IPS-18c (cell line): ENCODE results near the gene FKBP1C.

Source experiments
- H3K4me3 ChIP-seq: 2 replicates; pipeline ENCODE4 v1.7.0; 2013; ENCODE audit warnings: low read depth, mild to moderate bottlenecking, low read length, moderate library complexity; ENCODE audit not compliant: insufficient read depth
- H3K9me3 ChIP-seq: one replicate; pipeline ENCODE4 v1.6.1; 2013; ENCODE audit warnings: mild to moderate bottlenecking, low read length, moderate library complexity; ENCODE audit not compliant: control insufficient read depth, insufficient read depth

The FKBP1C gene

GRCh38 chr6:63245909-63246308 is 34.6 kb downstream of the FKBP1C start:
- H3K4me3 ChIP-seq: no peak overlapping the region

GRCh38 chr6:63246581-63246980 is 35.3 kb downstream of the FKBP1C start:
- no peak overlapping the region for H3K4me3 ChIP-seq
- H3K9me3 ChIP-seq: no peaks in the 10 kb centered on the region

More at GRCh38 chr6:63245909-63246308, 34.6 kb downstream of the FKBP1C start:
- H3K9me3 ChIP-seq: no peaks in the 10 kb centered on the region

DNA sequence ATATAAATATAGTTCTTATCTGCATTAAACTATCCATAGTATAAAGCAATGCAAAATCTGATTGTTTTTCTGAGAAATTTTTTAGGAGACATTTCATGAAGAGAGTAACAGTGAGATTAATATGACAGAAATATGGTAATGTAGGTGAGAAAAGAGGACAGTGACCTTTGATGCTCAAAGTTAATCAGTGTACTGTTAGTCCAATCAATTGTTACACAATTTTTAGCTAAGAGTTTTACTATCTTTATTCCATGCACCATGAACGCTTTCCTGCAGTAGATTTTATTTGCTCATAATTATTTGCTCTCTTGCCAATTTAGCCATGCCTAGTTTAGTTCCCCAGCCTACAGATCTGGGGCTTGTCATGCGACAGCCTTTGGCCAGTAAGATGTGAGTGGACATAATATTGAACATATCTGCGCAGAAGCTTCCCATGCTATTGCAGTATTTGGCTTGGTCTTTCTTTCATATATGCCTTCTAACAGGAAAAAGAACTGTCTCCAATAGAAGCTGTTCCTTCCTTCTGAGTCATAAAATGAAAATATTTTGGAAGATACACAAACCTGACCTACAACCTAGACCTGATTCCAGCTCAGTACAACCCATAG is 38.7 kb downstream of the FKBP1C start:
- H3K4me3 ChIP-seq: no peak overlapping the region
- no peaks in the 10 kb centered on the region for H3K9me3 ChIP-seq

- Histone ChIP-seq H3K9me3 (no peaks in the 10 kb centered on the region), H3K4me3 (no peak overlapping the region)
Measured at GRCh38 chr6:63259153-63259552, 47.9 kb downstream of the FKBP1C start.

DNA sequence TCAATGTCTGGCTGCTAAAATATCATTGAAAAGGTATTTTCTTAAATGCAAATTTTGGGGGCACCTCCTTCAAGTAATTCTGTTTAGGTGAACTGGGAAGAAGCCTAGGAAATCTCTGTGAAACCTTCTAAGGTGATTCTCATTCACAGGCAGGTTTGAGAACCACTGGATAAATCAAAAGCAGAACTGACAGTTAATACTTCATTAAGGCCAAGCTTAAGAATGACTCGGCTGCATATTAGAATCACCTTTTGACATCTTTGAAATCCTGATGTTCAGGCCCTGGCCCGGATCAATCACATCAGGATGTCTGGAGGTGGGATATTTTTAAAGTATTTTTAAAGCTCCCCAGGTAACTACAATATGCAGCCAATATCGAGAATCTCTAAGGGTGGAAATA is 50.6 kb downstream of the FKBP1C start:
- Histone ChIP-seq H3K9me3 (no peaks in the 10 kb centered on the region), H3K4me3 (no peak overlapping the region)
